GM21390 (cell line): ENCODE data around the gene PM20D2.

ENCODE experiments used
- ATAC-seq: cut with Tn5 transposase; IDR thresholded peaks from one replicate; pipeline ENCODE4 v1.9.1; 2021; ENCODE audit not compliant: unreplicated experiment

PM20D2 gene

DNA sequence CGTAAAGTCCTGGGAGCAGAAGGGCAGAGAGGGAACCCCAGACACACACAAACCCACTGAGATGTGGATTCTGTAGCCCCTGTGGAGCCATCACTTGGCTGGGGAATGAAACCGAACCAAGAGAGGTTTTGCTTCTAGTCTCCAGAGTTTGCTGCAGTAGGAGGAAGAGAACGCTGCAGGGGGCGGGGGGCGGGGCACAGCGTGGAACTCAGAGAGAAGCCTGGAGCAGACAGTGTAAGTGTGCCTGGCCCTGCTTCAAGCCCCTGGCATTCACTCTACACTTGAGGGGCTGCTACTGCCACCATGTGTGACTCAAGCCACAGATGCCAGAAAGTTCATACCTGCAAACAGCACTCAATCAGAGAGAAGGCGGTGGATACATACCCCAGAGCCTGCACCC, 52.4 kb downstream of the PM20D2 start:
- no peak for ATAC-seq

DNA sequence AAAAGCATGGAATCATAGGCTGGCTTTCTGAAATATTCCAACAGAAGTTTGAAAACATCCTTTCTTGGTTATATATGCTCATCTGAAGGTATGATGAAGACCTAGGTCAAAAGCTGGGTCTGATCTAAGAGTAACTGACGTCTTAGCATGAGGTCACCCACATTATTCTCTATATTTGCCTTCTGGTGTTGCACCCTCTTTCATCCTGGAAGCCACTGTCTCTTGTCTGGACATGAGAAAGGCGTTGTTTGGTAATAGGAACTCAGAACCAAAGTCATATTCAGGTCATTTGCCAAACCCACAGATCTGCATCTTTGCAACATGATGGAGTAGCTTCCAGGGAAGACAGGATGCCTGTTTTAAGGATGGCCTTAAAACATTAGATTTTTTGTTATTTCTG, 53.7 kb downstream of the PM20D2 start:
- ATAC-seq, result no peak

DNA sequence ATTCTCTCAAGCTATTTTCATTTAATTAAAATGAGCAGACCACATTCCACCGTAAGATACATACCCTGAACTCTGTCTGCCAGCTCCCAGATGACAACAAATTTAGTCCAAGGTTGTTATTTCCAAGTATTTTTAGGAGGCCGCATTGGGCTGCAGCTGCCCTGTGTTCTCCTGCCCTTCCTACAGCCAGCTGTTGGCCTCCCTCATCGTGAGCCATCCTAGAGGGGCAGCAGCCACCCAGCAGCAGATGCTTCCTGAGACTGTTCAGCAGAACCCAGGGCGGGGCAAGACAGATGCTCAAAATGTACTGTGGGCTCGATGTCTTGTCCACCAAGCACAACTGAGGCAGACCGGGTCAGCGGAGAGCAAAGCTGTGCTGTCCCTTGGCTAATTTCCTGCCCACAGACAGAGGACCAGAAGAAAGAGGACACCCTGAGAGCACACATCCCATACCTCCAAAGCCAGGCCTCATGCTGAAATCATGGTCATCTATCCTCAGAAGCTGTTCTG, 54.9 kb downstream of the PM20D2 start:
- ATAC-seq, result no peak

DNA sequence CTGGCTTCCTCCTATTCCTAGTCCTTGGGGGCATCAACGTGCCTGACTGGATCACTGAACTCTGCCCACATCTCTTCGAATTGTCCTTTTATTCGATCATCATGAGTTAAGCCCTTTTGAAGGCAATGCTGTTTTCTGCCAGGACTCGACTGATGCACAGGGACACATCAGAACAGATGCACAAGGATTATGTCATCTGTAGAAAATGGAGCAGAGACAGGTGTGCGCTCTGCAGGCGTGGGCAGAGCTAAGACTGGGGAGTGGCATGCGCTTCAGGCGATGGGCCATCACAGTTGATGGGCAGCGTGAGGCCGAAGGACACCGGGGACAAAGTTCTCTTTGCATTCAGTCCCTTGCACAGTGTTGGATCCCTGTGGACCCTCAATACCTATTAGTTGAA, 58.2 kb downstream of the PM20D2 start:
- no peak for ATAC-seq

DNA sequence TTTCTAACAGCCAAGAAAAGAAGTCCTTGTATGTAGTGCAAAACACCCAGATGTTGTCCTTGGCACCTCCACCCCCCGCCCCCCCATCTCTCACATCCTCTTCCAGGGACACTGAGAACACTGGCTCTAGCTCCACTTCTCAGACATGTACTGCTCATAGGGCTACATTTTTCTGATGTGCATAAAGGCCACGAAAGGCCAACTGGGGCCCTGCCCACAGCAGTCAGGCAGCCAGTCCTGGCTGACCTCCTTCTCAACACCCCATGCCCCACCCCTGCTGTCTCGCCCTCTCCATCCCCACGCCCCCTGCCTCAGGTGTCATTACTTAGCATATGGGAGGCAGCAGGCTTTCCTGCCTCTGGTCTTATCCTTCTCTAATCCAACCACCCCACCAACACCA, 60.0 kb downstream of the PM20D2 start:
- ATAC-seq, result no peak

DNA sequence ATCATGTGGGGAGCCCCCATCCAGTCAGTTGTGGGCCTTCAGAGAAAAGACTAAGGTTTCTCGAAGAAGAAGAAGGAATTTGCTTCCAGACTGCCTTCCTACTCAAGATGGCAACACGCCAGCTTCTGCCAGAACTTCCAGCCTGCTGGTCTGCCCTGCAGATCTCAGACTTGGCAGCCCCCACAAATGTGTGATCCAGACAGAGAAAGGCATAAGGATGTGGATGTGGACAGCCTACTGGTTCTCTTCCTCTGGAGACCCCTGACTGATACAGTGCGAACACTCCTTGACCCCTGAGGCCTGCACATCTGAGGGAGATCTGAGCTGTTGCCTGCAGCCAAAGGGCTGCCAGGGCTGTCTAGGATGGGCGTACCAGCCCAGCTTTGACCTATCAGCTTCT, 62.7 kb downstream of the PM20D2 start:
- ATAC-seq, result no peak

DNA sequence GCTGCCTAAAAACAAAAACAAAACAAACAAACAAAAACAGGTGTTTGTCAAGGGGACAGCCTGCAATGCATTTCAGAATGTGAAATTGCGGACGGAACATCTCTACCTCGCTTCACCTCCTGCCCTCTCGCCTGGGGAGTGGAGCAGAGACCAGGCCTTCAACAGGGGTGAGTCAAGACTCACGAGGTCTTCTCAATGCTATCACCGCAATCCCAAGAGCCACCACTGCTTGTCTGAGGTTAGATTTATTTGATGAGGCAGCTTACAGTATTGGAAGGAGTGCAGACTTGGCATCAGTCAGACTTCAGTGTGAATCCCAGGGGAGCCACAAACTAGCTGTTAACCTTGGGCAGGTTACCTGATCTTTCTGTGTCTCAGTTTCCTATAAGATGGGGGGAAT, 63.6 kb downstream of the PM20D2 start:
- no peak for ATAC-seq

DNA sequence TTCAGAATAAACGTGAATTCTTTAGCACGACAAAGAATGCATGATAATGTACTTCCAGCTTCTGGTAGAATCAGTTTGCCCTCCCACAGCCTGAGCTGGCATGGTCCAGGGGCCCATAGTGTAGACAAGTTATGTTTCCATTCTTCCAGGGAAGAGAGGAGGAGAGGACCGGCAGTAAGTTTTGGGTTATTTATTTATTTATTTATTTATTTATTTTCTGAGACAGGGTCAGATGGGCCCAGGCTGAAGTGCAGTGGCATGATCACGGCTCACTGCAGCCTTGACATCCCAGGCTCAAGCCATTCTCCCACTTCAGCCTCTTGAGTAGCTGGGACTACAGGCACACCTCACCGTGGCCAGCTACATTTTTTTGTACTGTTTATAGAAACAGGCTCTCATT, 66.6 kb downstream of the PM20D2 start:
- no peak for ATAC-seq

DNA sequence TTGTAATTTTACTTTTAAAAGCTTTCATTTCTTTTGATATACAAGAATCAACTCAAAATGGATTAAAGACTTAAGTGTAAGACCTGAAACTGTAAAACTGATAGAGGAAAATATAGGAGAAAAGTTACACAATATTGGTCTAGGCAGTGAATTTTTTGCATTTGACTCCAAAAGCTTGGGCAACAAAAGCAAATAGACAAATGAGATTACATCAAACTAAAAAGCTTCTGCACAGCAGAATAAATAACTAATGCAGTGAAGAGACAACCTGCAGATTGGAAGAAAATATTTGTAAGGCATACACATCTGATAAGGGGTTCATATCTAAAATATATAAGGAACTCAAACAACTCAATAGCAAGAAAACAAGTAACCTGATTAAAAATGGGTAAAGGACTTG, 68.3 kb downstream of the PM20D2 start:
- no peak for ATAC-seq
